ENCODE results near the gene IL36B.

- TF ChIP-seq POLR2A (IDR thresholded peaks at IDR 0.05) (no peak), EP300 (IDR thresholded peaks at IDR 0.05) (no peak)
Observed at GRCh38 chr2:113075030-113075429, 22.4 kb upstream of the IL36B start.
